Measurements from ENCODE around the gene PTPN4. TPM values are rescaled to one million over a fixed set of nuclear protein-coding genes. Genes with fewer than 3 reads are reported as not detected.

Gene PTPN4
- total and polyA plus RNA-seq, 2 of the 13 experiments (the other 11 are each of a cell fraction or from before 2014, with no cell fraction given) = 20.3 to 34.6 TPM

DNA sequence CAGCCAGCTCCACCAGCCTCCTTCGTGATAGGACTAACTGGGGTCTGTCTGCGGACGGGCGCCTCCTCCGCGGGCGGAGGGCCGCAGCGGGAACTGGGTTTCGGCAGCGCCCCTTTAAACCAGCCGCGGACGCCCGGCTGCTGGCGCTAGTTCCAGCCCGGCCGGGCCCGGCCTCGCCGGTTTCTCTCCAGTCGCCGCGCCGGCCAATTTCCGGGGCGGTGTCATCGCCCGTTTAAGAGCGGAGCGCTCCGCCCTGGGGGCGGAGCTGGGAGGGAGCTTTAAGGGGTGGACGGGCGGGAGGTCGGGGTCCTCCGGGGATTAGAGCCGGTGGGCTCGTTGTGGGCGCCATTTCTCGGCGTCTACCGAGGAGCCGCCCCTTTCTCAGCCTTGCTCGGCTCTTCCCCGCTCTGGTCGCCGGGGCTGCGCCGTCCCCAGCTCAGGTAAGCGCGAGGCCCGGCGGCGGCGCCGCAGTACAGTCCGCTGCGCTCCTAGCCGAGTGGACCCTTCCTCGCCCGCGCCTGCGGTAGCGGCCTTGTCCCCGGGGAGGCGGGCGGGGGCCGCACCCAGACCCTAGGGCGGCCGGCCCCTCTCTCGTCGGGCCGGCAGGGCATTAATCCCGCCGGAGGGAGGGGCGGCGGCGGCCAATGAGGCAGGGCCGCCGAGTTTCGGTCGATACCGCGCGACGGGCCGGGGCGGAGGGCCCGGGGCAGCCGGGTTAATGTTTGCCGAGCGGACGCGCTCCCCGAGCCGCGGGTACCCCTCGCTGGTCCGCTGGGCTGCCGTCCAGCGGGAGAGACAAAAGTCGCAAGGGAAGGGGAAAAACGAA is 253.3 kb downstream of the PTPN4 start, which contains the start of gene EPB41L5 (continued):
- TF ChIP-seq ATRX (CRISPR knock-in tag; IDR thresholded peaks at IDR 0.05; ENCODE audit: borderline replicate concordance) (no peak), NR3C1 (CRISPR knock-in tag; IDR thresholded peaks at IDR 0.05) (no peak), HNRNPK (IDR thresholded peaks at IDR 0.05; ENCODE audit: low read depth, low read length, poor library complexity, severe bottlenecking) (peak; percentile 72), PHF5A (CRISPR knock-in tag; IDR thresholded peaks at IDR 0.05; ENCODE audit: low read depth, unreplicated experiment) (peak; percentile 74), CREM (IDR thresholded peaks at IDR 0.05) (0 out of 2 replicates have a peak, but pooled peaks have one; percentile 3), CREM (CRISPR knock-in tag; IDR thresholded peaks at IDR 0.05) (no peak), SP4 (CRISPR knock-in tag; IDR thresholded peaks at IDR 0.05) (peak; percentile 94), HMG20A (CRISPR knock-in tag; IDR thresholded peaks at IDR 0.05; ENCODE audit: borderline replicate concordance) (no peak; the same call in 1 of the 2 replicates), NR1H2 (CRISPR knock-in tag; IDR thresholded peaks at IDR 0.05; ENCODE audit: borderline replicate concordance, low read depth) (peak; percentile 83; the same call in 1 of the 2 replicates), DPF2 (CRISPR knock-in tag; IDR thresholded peaks at IDR 0.05; ENCODE audit: borderline replicate concordance, low read depth) (no peak), REPIN1 (CRISPR knock-in tag; IDR thresholded peaks at IDR 0.05; ENCODE audit: borderline replicate concordance, low read depth) (peak; percentile 80), TBL1XR1 (IDR thresholded peaks at IDR 0.05; ENCODE audit: borderline replicate concordance, low read length, partially characterized antibody) (no peak), POGK (CRISPR knock-in tag; conservative IDR thresholded peaks at IDR 0.05) (peak; percentile 89), ZNF432 (CRISPR knock-in tag; IDR thresholded peaks at IDR 0.05; ENCODE audit: borderline replicate concordance) (no peak), POLR2A (IDR thresholded peaks at IDR 0.05; ENCODE audit: insufficient read depth in 1 of 2, low read depth in 2 of 2, low read length in 2 of 2) (peak; percentile 98), RXRA (CRISPR knock-in tag; IDR thresholded peaks at IDR 0.05) (peak; percentile 78), ZNF615 (CRISPR knock-in tag; IDR thresholded peaks at IDR 0.05; ENCODE audit: borderline replicate concordance) (peak; percentile 16; the same call in 1 of the 2 replicates), TMF1 (CRISPR knock-in tag; IDR thresholded peaks at IDR 0.05; ENCODE audit: low read depth) (peak; percentile 92), ETS1 (CRISPR knock-in tag; IDR thresholded peaks at IDR 0.05) (no peak), NPAS2 (CRISPR knock-in tag; IDR thresholded peaks at IDR 0.05; ENCODE audit: borderline replicate concordance) (0 out of 2 replicates have a peak, but pooled peaks have one; percentile 69), TEAD3 (CRISPR knock-in tag; optimal IDR thresholded peaks at IDR 0.05; ENCODE audit: borderline replicate concordance) (peak; percentile 66), ZIK1 (CRISPR knock-in tag; IDR thresholded peaks at IDR 0.05; ENCODE audit: borderline replicate concordance, low read depth) (peak; percentile 54; the same call in 1 of the 2 replicates), KAT7 (CRISPR knock-in tag; IDR thresholded peaks at IDR 0.05; ENCODE audit: borderline replicate concordance) (peak; percentile 90), HINFP (CRISPR knock-in tag; IDR thresholded peaks at IDR 0.05; ENCODE audit: low read depth) (peak; percentile 99), ZNF160 (CRISPR knock-in tag; IDR thresholded peaks at IDR 0.05) (peak; percentile 56; the same call in 1 of the 2 replicates)
- TF ChIP-seq, protein P1, sequence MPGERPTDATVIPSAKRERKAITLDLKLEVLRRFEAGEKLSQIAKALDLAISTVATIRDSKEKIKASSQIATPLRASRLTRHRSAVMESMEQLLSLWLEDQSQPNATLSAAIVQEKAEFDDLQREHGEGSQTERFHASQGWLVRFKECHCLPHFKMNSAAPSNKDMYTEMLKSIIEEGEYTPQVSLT (CRISPR knock-in tag; IDR thresholded peaks at IDR 0.05; ENCODE audit: borderline replicate concordance, low read depth) = no peak

Data from HepG2 (cell line).